GM21515 (cell line): Measurements from ENCODE around the gene SLC35F1.
A peak's percentile ranks its signal among the peaks of the same experiment; 100 is the strongest.
"Not testable (repeated sequence)": the region's sequence is repeated elsewhere in the genome, so short reads cannot be mapped to it uniquely, and the experiment has no call there.

Experiments
- ATAC-seq: cut with Tn5 transposase; IDR thresholded peaks from one replicate; pipeline ENCODE4 v1.9.1; 2021; ENCODE audit not compliant: unreplicated experiment

SLC35F1 gene

DNA sequence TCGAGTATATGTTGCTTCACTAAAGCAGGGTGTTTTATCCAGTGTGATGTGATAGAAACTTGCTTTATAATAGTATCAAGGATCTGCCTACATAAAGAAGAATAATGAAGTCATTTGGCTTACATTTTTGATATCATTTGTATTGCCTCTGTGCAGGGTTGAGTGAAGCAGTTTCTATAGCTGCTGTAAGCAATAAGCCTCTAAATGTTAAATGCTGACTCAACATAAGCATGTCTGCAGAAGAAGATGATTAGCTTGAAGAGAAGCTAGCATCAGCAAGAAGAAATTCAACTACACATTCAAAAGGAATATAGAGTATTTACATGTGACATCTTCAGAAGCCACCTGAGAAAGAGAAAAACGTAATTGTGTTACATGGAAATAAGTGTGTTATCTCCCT lies 17.6 kb downstream of the SLC35F1 start:
- no peak for ATAC-seq

DNA sequence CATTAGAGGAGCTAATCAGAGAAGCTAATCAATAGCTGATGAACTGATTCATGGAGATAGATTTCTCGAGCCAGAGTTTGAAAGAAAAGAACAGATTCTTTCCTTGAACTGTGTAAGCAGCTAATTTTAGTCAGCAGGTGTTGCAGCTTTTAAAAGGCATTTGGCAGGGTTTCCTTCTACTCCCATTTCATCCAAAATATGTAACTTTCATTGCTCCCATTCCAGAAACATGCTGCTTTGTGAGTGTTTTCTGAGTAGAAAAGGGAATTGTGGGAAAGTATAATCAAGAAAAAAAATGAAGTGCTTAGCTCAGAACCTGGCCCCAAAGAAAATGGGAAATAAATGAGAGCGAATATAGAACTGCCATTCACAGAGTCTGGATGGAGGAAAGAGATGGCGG lies 20.8 kb downstream of the SLC35F1 start:
- ATAC-seq, result no peak

DNA sequence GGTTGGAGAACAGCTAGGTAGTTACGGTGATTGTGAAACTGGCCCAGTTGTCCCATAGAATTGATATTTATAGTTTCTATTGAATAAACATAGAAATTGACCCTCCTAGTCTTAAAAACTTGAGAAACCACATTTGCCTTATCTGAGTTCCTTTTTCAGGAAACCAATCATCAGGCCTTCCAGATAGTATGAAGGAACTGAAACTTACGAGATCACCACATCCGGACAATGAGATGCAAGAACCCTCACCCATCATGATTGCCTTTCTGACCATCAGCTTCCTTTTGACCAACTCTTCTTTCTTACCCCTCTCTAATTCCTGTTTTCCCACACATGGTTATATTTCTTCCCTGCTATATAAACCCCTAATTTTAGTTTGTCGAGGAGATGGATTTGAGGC lies 21.8 kb downstream of the SLC35F1 start:
- ATAC-seq, result no peak

DNA sequence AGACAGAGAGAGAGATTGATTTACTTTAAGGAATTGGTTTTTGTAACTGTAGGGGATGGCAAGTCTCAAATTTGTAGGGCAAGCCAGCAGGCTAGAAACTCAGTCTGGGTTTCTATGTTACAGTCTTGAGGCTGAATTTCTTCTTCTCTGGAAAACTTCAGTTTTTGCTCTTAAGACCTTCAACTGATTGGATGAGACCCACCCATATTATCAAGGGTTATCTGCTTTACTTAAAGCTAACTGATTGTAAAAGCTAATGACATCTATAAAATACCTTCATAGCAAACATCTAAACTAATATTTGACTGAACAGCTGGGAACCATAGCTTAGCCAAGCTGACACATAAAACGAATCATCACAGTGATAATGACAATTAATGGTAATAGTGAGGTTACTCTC lies 22.4 kb downstream of the SLC35F1 start:
- no peak for ATAC-seq

DNA sequence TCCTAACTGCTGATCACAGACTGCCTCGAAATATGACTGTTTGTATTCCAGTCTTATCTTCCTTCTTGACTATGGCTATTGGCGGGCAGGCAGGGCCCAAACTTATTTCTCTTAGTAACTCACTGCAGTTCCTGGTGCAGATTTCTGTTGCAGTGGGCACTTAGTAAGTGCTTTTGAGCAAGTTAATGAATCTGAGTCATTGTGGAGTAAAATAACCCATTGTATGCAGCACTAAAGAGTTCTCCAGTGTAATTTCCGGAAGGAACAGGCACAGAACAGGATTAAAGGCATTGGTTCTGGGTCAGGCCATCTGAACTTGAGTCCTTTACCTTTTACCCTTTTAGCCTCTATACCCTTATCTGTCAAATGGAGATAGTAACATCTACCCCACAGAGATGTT lies 23.6 kb downstream of the SLC35F1 start:
- no peak for ATAC-seq

DNA sequence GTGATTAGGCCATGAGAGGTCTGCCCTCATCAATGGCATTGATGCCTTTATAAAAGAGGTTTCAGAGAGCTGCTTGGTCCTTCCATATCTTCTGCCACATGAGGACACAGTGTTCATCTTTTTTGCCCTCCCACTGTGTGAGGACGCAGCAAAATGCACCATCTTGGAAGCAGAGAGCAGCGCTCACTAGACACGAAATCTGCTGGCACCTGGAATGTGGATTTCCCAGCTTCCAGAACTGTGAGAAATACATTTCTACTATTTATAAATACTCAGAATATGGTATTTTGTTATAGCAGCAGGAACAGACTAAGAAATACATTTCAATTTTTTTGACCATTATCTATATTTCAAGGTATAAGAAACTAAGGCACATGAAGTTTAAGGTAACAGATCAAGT lies 24.9 kb downstream of the SLC35F1 start:
- no peak for ATAC-seq

DNA sequence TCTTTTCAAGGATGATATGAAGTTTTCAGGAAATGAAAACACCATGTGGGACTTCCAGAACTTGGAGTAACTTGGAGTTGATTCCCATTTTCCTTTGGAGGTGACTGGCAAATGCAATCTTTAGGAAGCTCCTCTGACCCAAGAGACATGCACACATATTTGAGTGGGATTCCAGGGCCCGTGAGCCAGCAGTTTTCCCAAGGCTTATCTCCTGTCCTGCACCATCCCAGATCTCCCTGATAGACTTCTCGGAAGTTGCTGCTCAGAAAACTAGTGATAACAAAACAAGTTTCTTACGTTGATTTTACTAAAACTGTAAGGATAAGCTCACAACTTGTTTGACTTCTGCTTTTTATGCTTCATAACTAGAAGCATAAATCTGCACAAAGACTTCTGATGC lies 25.6 kb downstream of the SLC35F1 start:
- no peak for ATAC-seq

DNA sequence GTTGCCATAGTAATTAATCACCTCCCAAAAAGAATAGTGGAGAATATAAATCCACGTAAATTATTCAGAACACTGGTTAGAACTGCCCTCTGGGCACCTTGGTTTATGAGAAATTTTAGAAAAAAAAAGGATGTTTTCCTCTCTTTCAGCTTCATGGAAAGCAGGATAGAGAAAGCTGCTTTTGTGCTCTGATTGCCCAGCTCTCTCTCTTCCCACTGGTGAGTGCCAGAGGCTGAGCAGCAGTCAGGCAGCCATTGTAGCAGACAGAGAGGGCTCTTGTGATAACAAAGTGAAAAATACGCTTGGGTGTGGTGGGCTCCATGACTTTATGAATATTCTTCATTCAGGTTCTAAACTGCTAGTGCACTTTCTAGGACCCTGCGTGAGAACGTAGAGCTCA lies 26.4 kb downstream of the SLC35F1 start:
- ATAC-seq, result no peak

DNA sequence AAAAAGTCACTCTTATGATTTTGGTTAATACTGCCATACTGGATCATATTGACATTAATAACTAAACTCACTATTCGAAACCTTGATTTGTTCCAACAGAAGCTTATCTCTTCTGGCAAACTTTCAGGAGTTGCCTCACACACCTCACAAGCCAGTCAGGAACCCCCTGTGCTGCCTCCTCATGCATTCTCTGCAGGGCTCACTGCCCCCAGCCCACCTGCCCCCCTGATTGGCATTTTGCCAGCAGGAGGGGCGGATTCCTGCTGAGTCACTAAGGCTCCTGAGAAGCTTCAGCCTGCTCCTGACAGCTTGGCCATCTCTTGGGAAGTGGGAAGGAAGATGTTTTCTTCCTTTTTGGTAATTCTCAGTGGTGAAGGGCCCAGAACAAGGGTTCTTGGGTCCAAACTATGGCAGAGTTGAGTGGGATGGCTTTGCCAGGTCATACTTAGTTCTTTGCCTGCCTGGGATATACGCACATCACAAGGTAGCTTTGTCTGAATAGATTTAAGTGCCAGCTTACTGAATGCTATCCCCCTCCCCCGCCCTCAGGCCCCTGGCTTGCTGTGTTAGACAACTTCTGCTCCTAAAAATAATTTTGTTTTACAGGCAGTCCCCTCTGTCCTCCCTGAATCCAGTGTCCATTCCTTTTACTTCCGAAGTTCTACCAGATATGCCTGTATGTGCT lies 31.4 kb downstream of the SLC35F1 start:
- ATAC-seq, result no peak

DNA sequence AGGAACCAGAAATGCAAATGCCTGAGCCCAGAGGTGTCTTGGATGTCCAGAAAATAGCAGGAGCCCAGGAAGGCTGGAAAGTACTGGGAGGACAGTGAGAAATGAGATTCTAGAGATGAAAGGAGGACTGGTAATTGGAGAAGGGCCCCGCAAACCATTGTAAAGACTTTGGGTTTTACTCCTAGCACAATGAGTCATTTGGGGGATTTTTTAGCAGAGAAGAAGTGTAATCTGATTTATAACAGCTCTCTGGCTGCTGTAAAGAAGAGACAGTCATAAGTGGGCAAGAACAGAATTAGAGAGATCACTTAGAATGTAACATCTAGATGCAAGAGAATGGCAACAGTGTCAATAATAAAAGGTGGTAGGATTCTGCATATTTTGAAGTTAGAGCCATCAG lies 40.2 kb downstream of the SLC35F1 start:
- ATAC-seq, result no peak

DNA sequence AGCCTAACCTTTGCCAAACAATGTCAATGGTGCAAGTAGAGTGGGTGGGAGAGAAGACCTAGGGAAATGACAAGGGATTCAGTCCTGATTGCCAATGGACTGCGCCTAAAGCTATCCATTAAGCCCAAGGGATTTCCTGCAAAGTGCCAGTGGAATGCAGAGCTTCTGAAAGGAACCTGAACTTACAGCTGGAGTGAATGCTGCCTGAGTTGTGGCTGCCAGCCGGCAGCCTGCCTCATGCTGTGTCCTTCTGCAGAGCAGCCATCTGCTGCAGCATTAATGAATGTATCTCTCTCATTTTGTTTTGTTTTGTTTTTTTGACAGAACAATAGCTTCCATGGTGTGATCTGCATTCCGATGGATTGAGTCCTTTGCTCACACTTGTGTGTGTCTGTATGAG lies 44.7 kb downstream of the SLC35F1 start:
- no peak for ATAC-seq

DNA sequence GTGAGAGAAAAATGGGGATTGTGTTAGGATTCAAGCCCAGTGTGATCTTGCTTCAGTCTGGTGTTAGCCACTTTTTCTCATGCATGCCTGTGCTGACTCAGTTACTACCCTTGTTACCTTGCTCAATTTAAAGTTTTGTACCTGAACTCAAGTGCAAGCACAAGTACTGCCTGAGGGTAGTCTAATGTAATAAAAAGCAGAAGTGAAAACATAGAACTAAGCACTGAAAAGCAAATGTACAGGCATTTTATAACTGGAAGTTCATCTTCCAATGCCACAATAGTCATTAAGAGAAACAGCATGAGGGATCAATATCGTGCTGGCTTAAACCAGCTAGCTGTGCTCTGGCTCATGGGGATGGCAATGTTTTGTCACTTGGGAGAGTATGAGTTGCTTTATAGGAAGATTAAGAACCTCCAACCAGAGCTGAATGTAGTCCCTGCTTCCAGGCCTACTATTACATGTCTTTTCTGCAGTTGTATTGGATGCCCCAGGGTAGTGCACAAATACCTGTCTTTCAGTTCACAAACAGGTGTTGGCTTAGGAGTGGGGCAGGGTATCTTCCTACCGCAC lies 48.7 kb downstream of the SLC35F1 start:
- ATAC-seq, result peak; percentile 65

DNA sequence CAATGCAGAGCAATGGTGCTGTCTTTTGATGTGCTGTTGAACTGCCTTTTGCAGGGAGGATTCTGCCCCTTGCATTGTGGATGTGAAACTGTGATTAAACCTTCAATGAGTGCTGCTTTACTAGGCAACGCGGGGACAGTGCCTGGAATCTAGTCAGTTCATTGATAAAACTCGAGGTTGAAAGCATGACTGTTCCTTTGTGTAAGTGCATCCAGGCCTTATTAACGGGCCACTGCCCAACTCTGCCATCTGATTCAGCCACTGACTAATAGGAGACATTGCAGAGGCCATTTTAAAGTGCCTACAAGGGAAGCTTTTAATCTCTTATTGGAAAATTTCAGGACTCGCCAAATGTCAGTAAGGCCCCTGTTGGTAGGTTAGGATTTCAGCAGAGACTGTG lies 49.3 kb downstream of the SLC35F1 start:
- no peak for ATAC-seq

DNA sequence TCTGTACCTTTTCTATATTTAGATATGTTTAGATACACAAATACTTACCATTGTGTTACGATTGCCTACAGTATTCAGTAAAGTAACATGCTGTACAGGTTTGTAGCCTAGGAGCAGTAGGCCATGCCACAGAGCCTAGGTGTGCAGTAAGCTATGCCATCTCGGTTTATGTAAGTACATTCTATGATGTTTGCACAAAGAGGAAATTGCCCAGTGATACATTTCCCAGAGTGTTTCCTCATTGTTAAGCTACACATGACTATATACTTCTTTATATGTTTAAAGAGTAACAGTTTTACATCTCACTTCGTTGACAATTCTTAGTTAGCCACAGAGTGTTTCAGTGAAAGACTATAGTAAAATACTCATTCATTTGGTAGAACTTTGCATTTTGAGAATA lies 51.5 kb downstream of the SLC35F1 start:
- no peak for ATAC-seq

DNA sequence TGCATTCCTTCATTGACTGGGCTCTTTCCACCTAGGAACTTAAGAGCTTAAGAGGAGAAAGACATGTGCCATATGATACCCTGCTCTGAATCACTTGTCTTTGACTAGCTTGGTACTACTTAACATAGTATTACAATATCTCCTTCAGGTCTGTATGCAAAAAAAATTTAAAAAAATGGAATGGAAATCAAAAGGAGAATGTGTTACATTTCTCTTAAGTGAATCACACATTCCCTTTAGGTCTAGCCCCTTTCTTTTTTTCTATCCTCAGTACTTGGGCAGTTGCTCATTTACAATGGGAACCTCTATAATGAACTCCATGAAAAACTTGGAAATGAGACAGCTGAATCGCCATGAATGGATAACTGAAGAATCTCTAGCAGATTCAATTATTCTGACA lies 53.8 kb downstream of the SLC35F1 start:
- no peak for ATAC-seq

DNA sequence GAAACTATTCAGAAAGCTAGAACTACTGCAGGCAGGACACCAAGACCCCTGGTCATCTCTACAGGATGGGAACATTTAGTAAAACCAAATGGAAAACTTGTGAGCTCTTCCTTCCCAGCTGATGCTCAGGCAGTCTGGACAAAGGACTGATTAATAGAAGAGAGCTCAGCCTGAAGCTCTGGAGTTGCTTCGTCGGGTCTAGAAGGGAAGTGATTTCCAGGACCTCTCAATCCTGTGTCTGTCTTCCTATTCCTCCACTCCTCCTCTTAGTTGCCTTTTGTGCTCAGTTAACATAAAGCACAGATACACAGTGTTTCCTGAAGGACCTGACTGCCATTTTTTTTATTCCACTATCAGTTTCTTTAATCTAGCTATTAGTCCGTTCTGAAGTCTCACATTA lies 54.2 kb downstream of the SLC35F1 start:
- no peak for ATAC-seq

DNA sequence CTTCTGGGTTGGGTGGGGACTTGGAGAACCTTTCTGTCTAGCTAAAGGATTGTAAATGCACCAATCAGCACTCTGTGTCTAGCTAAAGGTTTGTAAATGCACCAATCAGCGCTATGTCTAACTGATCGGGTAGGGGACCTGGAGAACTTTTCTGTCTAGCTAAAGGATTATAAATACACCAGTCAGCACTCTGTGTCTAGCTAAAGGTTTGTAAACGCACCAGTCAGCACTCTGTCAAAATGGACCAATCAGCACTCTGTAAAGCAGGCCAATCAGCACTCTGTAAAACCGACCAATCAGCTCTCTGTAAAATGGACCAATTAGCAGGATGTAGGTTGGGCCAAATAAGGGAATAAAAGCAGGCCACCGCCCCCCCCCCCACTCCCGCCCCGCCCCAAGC lies 58.7 kb downstream of the SLC35F1 start:
- ATAC-seq, result not testable (repeated sequence)

DNA sequence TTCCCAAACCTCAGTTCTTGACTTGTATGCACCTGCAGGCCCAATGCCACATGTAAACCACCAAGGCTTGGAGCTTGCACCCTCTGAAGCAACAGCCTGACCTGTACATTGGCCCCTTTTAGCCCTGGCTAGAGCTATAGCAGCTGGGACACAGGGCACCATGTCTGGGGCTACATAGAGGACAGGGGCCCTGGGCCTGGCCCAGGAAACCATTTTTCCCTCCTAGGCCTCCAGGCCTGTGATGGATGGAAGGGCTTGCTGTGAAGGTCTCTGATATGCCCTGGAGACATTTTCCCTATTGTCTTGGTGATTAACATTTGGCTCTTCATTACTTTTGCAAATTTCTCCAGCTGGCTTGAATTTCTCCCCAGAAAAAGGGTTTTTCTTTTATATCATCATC lies 64.6 kb downstream of the SLC35F1 start:
- no peak for ATAC-seq

DNA sequence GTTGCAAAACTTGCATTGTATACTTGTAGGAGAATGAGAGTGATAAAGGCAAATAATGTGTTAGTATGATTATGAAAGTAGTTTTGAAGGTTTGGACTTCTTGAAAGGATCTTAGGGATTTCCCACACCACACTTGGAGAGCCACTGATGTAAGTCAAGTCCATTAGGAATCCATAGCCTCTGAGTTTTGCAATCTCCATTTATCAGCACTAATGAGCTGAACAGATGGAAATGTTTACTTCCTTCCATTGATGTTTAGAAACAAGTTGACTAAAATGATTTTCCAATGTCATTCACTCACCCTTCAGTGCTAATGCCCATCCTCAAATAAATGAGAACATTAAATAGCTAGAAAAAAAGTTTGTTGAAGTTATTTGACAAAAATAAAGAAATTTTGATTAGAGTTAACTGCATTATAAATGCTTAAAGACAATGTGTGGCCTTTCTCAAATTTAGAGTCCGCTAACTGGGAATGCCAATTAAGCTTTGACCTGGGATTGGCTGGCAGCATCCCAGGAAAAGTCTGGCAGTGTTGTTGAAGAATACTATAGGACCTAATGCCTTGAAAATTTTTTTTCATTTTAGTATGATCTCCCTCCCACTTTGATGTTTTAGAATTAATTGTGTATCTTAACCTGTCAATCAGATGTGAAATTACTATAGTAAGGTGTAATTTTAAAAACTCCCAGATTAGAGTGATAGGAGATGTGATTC lies 68.0 kb downstream of the SLC35F1 start:
- no peak for ATAC-seq

DNA sequence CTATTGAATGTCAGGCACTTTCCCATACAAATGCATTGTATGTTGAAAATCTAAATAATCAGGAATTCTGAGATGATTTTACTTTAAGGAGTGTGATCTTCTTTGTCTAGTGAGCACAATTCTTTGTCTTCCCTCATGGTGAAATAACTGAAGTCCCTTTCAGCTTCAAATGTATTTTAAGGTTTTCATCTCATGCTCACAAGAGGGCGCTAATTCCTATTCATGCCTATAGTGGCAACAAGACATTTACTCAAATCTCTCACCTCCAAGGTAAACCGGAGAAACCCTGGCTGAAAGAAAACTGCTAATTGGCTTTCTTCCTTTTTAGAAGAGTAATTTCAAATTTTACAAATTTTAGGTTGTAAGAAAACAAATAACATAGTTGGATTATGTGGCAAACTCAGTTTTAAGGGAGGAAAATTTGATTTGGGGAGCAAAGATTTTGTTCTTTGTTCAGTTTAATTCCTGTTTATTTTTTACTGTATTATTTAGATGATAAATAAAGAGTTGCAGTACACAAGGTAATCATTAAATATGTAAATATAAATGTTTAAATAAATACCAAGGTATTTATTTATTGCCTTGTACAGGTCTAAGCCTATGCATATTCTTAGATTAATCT lies 69.1 kb downstream of the SLC35F1 start:
- ATAC-seq, result no peak

DNA sequence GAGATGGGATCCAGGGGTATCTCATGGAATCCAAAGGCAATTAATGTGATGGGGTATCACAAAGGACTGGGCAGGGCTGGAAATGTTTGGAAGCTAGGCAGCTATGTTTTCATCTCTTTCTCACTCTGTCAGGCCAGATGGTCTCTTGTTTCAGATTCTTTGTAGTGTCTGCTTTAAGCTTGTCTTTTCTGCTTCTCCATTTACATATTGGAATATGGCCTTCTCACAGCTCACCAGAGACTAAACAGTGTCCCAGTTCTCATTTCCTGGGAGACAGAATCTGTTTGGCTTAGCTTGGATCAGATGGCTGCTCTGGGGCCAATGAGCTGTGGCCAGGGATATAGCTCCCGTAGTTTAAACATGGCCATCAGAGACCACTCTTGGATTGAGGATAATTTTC lies 78.9 kb downstream of the SLC35F1 start:
- ATAC-seq, result no peak

DNA sequence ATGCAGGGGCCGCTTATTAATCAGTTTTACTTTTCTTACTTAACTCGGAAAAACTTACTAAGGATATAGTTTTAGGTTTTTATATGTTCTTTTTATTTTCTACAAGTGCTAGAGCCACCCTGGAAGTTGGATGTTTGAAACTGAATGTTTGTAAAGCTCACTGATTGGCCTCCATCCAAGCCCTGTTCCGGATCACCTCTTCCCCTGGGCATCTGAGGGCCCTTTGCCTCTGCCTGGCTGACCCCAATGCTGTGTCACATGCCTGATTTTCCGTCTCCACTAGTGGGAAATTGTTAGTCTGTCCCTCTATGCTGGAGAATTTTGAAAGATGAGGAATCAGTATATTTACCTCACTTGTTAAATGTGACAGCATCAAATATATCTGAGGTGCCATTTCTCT lies 79.3 kb downstream of the SLC35F1 start:
- no peak for ATAC-seq
